ENCODE results near the gene METTL26. TPM values are rescaled to one million over a fixed set of nuclear protein-coding genes. Genes with fewer than 3 reads are reported as not detected.

Gene METTL26
- total RNA-seq, 6 experiments from 2014 or later = 91.6 to 115 (median 105) TPM

GRCh38 chr16:682493-683395 is 46.6 kb upstream of the METTL26 start:
- TF ChIP-seq CTCF (IDR thresholded peaks at IDR 0.05) = 0 out of 2 replicates have a peak, but pooled peaks have one; percentile 0
- Mint-ChIP-seq H3K27me3 (ENCODE audit: insufficient read depth) (peaks cover 5% of the 10 kb centered on the region; the same call in 1 of the 2 replicates), H3K4me3 (peak overlapping the region; percentile 90; the same call in 1 of the 2 replicates), H3K4me1 (ENCODE audit: low read depth) (peaks cover 14% of the 10 kb centered on the region), H3K9me3 (no peaks in the 10 kb centered on the region), H3K36me3 (ENCODE audit: low read depth) (peaks cover 20% of the 10 kb centered on the region), H3K27ac (no peak overlapping the region)
- no peak for DNase-seq

- Mint-ChIP-seq H3K9me3 (no peaks in the 10 kb centered on the region), H3K27ac (peak overlapping the region; percentile 31; the same call in 1 of the 2 replicates), H3K4me3 (peak overlapping the region; percentile 90), H3K27me3 (ENCODE audit: insufficient read depth) (peaks cover 5% of the 10 kb centered on the region; the same call in 1 of the 2 replicates), H3K36me3 (ENCODE audit: low read depth) (peaks cover 20% of the 10 kb centered on the region), H3K4me1 (ENCODE audit: low read depth) (peaks cover 14% of the 10 kb centered on the region)
- TF ChIP-seq CTCF (IDR thresholded peaks at IDR 0.05) = no peak
- DNase-seq = no peak
These were observed 45.8 kb upstream of the METTL26 start for GRCh38 chr16:681746-682427.

GRCh38 chr16:680967-681745 is 45.1 kb upstream of the METTL26 start:
- peaks cover 17% of the 10 kb centered on the region for H3K36me3 Mint-ChIP-seq (ENCODE audit: low read depth)
- H3K4me1 Mint-ChIP-seq (ENCODE audit: low read depth) = peaks cover 14% of the 10 kb centered on the region
- TF ChIP-seq CTCF (IDR thresholded peaks at IDR 0.05) = peak; percentile 38
- peak overlapping the region; percentile 71 for H3K27ac Mint-ChIP-seq
- H3K9me3 Mint-ChIP-seq = no peaks in the 10 kb centered on the region
- H3K27me3 Mint-ChIP-seq (ENCODE audit: insufficient read depth) = peaks cover 5% of the 10 kb centered on the region; the same call in 1 of the 2 replicates
- DNase-seq = peak; percentile 20
- H3K4me3 Mint-ChIP-seq = peak overlapping the region; percentile 90

- Mint-ChIP-seq H3K36me3 (ENCODE audit: low read depth) (peaks cover 12% of the 10 kb centered on the region; the same call in 1 of the 2 replicates), H3K27ac (peak overlapping the region; percentile 71; the same call in 1 of the 2 replicates)
These were observed 44.5 kb upstream of the METTL26 start for GRCh38 chr16:680625-680945.

More at GRCh38 chr16:680625-680945, 44.5 kb upstream of the METTL26 start:
- no peak for DNase-seq
- Mint-ChIP-seq H3K27me3 (ENCODE audit: insufficient read depth) (peaks cover 3% of the 10 kb centered on the region; the same call in 1 of the 2 replicates), H3K4me1 (ENCODE audit: low read depth) (peaks cover 14% of the 10 kb centered on the region), H3K9me3 (no peaks in the 10 kb centered on the region), H3K4me3 (peak overlapping the region; percentile 90)
- TF ChIP-seq CTCF (IDR thresholded peaks at IDR 0.05) = no peak
